ENCODE measurements around the gene FMNL2. TPM values are rescaled to one million over a fixed set of nuclear protein-coding genes. Genes with fewer than 3 reads are reported as not detected.

FMNL2 gene
- total RNA-seq, 2 experiments from 2014 or later: 0.46 to 0.64 TPM

GRCh38 chr2:152600051-152600657 is 265.2 kb downstream of the FMNL2 start:
- peaks cover 5% of the 10 kb centered on the region for H3K4me1 Mint-ChIP-seq
- H3K27me3 Mint-ChIP-seq: no peaks in the 10 kb centered on the region
- H3K4me3 Mint-ChIP-seq: no peak overlapping the region
- ChIA-PET POLR2A (interaction anchor here (0.6 kb wide), 1 partner anchor 17 kb away, joined by 4 read pairs; no protein-coding TSS in a partner anchor), CTCF (no interaction called here)
- H3K36me3 Mint-ChIP-seq (ENCODE audit: low read depth): no peaks in the 10 kb centered on the region
- H3K9me3 Mint-ChIP-seq: no peaks in the 10 kb centered on the region
- H3K27ac Mint-ChIP-seq: no peak overlapping the region
- no peak for DNase-seq

- POLR2A ChIA-PET: interaction anchor here (0.6 kb wide), 1 partner anchor 18 kb away, joined by 4 read pairs; no protein-coding TSS in a partner anchor
- H3K36me3 Mint-ChIP-seq (ENCODE audit: low read depth): no peaks in the 10 kb centered on the region
- peaks cover 5% of the 10 kb centered on the region for H3K4me1 Mint-ChIP-seq
- no peaks in the 10 kb centered on the region for H3K27me3 Mint-ChIP-seq
- no peak overlapping the region for H3K4me3 Mint-ChIP-seq
- no peak overlapping the region for H3K27ac Mint-ChIP-seq
- no peak for DNase-seq
- H3K9me3 Mint-ChIP-seq: no peaks in the 10 kb centered on the region
- CTCF ChIA-PET: interaction anchor here (1.9 kb wide), 1 partner anchor 13 kb away, joined by 6 read pairs; no protein-coding TSS in a partner anchor
These were observed 265.7 kb downstream of the FMNL2 start for GRCh38 chr2:152600697-152601096.

- no peak overlapping the region for H3K27ac Mint-ChIP-seq
- ChIA-PET CTCF (no interaction called here), POLR2A (no interaction called here)
- H3K9me3 Mint-ChIP-seq: no peaks in the 10 kb centered on the region
- H3K27me3 Mint-ChIP-seq: no peaks in the 10 kb centered on the region
- H3K4me1 Mint-ChIP-seq: peaks cover 5% of the 10 kb centered on the region
- H3K36me3 Mint-ChIP-seq (ENCODE audit: low read depth): no peaks in the 10 kb centered on the region
- H3K4me3 Mint-ChIP-seq: no peak overlapping the region
- DNase-seq: no peak
These were observed 267.8 kb downstream of the FMNL2 start for GRCh38 chr2:152602750-152603149.

GRCh38 chr2:152603166-152603565 is 268.2 kb downstream of the FMNL2 start:
- Mint-ChIP-seq H3K36me3 (ENCODE audit: low read depth) (no peaks in the 10 kb centered on the region), H3K27ac (no peak overlapping the region), H3K4me1 (peaks cover 5% of the 10 kb centered on the region), H3K27me3 (no peaks in the 10 kb centered on the region), H3K4me3 (no peak overlapping the region), H3K9me3 (no peaks in the 10 kb centered on the region)
- POLR2A ChIA-PET: no interaction called here
- CTCF ChIA-PET: no interaction called here
- no peak for DNase-seq

- H3K9me3 Mint-ChIP-seq: no peaks in the 10 kb centered on the region
- no peaks in the 10 kb centered on the region for H3K27me3 Mint-ChIP-seq
- H3K27ac Mint-ChIP-seq: no peak overlapping the region
- ChIA-PET CTCF (no interaction called here), POLR2A (no interaction called here)
- peaks cover 5% of the 10 kb centered on the region for H3K4me1 Mint-ChIP-seq
- H3K36me3 Mint-ChIP-seq (ENCODE audit: low read depth): no peaks in the 10 kb centered on the region
- no peak for DNase-seq
- no peak overlapping the region for H3K4me3 Mint-ChIP-seq
These were observed 271.1 kb downstream of the FMNL2 start for GRCh38 chr2:152606081-152606480.

GRCh38 chr2:152606941-152607340 is 272.0 kb downstream of the FMNL2 start:
- ChIA-PET CTCF (interaction anchor here (0.6 to 0.7 kb wide), 2 partner anchors 195 to 431 kb away, joined by 3 to 4 read pairs; no protein-coding TSS in a partner anchor), POLR2A (no interaction called here)
- no peak overlapping the region for H3K27ac Mint-ChIP-seq
- H3K4me3 Mint-ChIP-seq: no peak overlapping the region
- no peak for DNase-seq
- no peaks in the 10 kb centered on the region for H3K36me3 Mint-ChIP-seq (ENCODE audit: low read depth)
- no peaks in the 10 kb centered on the region for H3K9me3 Mint-ChIP-seq
- H3K4me1 Mint-ChIP-seq: peaks cover 10% of the 10 kb centered on the region
- H3K27me3 Mint-ChIP-seq: no peaks in the 10 kb centered on the region

GRCh38 chr2:152607793-152608300 is 272.9 kb downstream of the FMNL2 start:
- no peak overlapping the region for H3K4me3 Mint-ChIP-seq
- no peak overlapping the region for H3K27ac Mint-ChIP-seq
- peaks cover 15% of the 10 kb centered on the region for H3K4me1 Mint-ChIP-seq
- H3K36me3 Mint-ChIP-seq (ENCODE audit: low read depth): no peaks in the 10 kb centered on the region
- no peak for DNase-seq
- ChIA-PET CTCF (no interaction called here), POLR2A (no interaction called here)
- no peaks in the 10 kb centered on the region for H3K27me3 Mint-ChIP-seq
- no peaks in the 10 kb centered on the region for H3K9me3 Mint-ChIP-seq

GRCh38 chr2:152609154-152609553 is 274.2 kb downstream of the FMNL2 start:
- CTCF ChIA-PET: no interaction called here
- POLR2A ChIA-PET: no interaction called here
- H3K27ac Mint-ChIP-seq: no peak overlapping the region

GRCh38 chr2:152609699-152610098 is 274.7 kb downstream of the FMNL2 start:
- DNase-seq: no peak
- H3K4me3 Mint-ChIP-seq: no peak overlapping the region
- H3K4me1 Mint-ChIP-seq: peaks cover 18% of the 10 kb centered on the region
- H3K36me3 Mint-ChIP-seq (ENCODE audit: low read depth): no peaks in the 10 kb centered on the region
- no peaks in the 10 kb centered on the region for H3K27me3 Mint-ChIP-seq
- H3K27ac Mint-ChIP-seq: no peak overlapping the region
- ChIA-PET CTCF (no interaction called here), POLR2A (no interaction called here)
- no peaks in the 10 kb centered on the region for H3K9me3 Mint-ChIP-seq

More at GRCh38 chr2:152609154-152609553, 274.2 kb downstream of the FMNL2 start:
- Mint-ChIP-seq H3K9me3 (no peaks in the 10 kb centered on the region), H3K4me1 (peaks cover 18% of the 10 kb centered on the region), H3K4me3 (no peak overlapping the region), H3K36me3 (ENCODE audit: low read depth) (no peaks in the 10 kb centered on the region), H3K27me3 (no peaks in the 10 kb centered on the region)
- no peak for DNase-seq

- ChIA-PET POLR2A (no interaction called here), CTCF (interaction anchor here (0.6 to 1.6 kb wide), 4 partner anchors 18 to 436 kb away, joined by 3 to 4 read pairs (median 4); partner anchors contain the start of gene STAM2)
- Mint-ChIP-seq H3K36me3 (ENCODE audit: low read depth) (no peaks in the 10 kb centered on the region), H3K27ac (peak overlapping the region; percentile 14), H3K4me3 (no peak overlapping the region), H3K27me3 (no peaks in the 10 kb centered on the region), H3K9me3 (no peaks in the 10 kb centered on the region), H3K4me1 (peaks cover 18% of the 10 kb centered on the region)
- no peak for DNase-seq
These were observed 276.7 kb downstream of the FMNL2 start for GRCh38 chr2:152611458-152612231.

GRCh38 chr2:152613235-152613634 is 278.3 kb downstream of the FMNL2 start:
- no peak overlapping the region for H3K4me3 Mint-ChIP-seq
- H3K27me3 Mint-ChIP-seq: no peaks in the 10 kb centered on the region
- POLR2A ChIA-PET: no interaction called here
- H3K9me3 Mint-ChIP-seq: no peaks in the 10 kb centered on the region
- DNase-seq: no peak
- H3K4me1 Mint-ChIP-seq: peaks cover 18% of the 10 kb centered on the region
- H3K36me3 Mint-ChIP-seq (ENCODE audit: low read depth): no peaks in the 10 kb centered on the region
- CTCF ChIA-PET: interaction anchor here (2.8 kb wide), 1 partner anchor 12 kb away, joined by 6 read pairs; no protein-coding TSS in a partner anchor
- H3K27ac Mint-ChIP-seq: no peak overlapping the region

- Mint-ChIP-seq H3K27ac (no peak overlapping the region), H3K9me3 (no peaks in the 10 kb centered on the region), H3K4me3 (no peak overlapping the region), H3K4me1 (peaks cover 18% of the 10 kb centered on the region), H3K27me3 (no peaks in the 10 kb centered on the region), H3K36me3 (ENCODE audit: low read depth) (no peaks in the 10 kb centered on the region)
- ChIA-PET CTCF (interaction anchor here (1.2 to 2.8 kb wide), 3 partner anchors 14 to 32 kb away, joined by 3 to 6 read pairs (median 4); no protein-coding TSS in a partner anchor), POLR2A (no interaction called here)
- DNase-seq: no peak
These were observed 280.2 kb downstream of the FMNL2 start for GRCh38 chr2:152615177-152615576.

- H3K4me1 Mint-ChIP-seq: peaks cover 7% of the 10 kb centered on the region
- ChIA-PET POLR2A (no interaction called here), CTCF (interaction anchor here (1.4 kb wide), 1 partner anchor 18 kb away, joined by 4 read pairs; no protein-coding TSS in a partner anchor)
- DNase-seq: no peak
- no peak overlapping the region for H3K4me3 Mint-ChIP-seq
- no peaks in the 10 kb centered on the region for H3K9me3 Mint-ChIP-seq
- no peaks in the 10 kb centered on the region for H3K36me3 Mint-ChIP-seq (ENCODE audit: low read depth)
- H3K27me3 Mint-ChIP-seq: no peaks in the 10 kb centered on the region
- no peak overlapping the region for H3K27ac Mint-ChIP-seq
These were observed 282.6 kb downstream of the FMNL2 start for GRCh38 chr2:152617456-152618192.

Measured in activated CD4-positive, alpha-beta T cell treated with anti-CD3 and anti-CD28 coated beads, Interleukin-2, amount 10 ng/mL, durations not matched to agents 7 days and 5 days (primary cell).